Measurements from ENCODE around the gene GCAT.

DNA sequence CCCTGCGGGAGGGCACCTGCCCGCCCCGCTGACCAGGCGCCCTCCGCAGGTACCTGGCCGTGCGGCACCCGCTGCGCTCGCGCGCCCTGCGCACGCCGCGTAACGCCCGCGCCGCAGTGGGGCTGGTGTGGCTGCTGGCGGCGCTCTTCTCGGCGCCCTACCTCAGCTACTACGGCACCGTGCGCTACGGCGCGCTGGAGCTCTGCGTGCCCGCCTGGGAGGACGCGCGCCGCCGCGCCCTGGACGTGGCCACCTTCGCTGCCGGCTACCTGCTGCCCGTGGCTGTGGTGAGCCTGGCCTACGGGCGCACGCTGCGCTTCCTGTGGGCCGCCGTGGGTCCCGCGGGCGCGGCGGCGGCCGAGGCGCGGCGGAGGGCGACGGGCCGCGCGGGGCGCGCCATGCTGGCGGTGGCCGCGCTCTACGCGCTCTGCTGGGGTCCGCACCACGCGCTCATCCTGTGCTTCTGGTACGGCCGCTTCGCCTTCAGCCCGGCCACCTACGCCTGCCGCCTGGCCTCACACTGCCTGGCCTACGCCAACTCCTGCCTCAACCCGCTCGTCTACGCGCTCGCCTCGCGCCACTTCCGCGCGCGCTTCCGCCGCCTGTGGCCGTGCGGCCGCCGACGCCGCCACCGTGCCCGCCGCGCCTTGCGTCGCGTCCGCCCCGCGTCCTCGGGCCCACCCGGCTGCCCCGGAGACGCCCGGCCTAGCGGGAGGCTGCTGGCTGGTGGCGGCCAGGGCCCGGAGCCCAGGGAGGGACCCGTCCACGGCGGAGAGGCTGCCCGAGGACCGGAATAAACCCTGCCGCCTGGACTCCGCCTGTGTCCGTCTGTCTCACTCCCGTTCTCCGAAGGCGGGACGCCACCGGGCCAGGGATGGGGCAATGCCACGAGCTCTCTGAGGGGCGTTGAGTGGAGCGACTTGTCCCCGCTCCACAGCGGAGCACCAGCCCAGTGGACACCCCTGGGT lies 17.2 kb downstream of the GCAT start:
- TF ChIP-seq, protein P1, sequence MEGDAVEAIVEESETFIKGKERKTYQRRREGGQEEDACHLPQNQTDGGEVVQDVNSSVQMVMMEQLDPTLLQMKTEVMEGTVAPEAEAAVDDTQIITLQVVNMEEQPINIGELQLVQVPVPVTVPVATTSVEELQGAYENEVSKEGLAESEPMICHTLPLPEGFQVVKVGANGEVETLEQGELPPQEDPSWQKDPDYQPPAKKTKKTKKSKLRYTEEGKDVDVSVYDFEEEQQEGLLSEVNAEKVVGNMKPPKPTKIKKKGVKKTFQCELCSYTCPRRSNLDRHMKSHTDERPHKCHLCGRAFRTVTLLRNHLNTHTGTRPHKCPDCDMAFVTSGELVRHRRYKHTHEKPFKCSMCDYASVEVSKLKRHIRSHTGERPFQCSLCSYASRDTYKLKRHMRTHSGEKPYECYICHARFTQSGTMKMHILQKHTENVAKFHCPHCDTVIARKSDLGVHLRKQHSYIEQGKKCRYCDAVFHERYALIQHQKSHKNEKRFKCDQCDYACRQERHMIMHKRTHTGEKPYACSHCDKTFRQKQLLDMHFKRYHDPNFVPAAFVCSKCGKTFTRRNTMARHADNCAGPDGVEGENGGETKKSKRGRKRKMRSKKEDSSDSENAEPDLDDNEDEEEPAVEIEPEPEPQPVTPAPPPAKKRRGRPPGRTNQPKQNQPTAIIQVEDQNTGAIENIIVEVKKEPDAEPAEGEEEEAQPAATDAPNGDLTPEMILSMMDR (conservative IDR thresholded peaks at IDR 0.05) = no peak
- TF ChIP-seq EZH2 (IDR thresholded peaks at IDR 0.05; ENCODE audit: low read depth) = no peak

Measured in PC-9 (cell line).